Esophagus squamous epithelium (tissue), 4 donors: ENCODE data around the gene UGT3A2.

Source experiments
- CTCF ChIP-seq, 6 experiments: fragments of 450-650 bp in 4 of 6; fragments of 200-600 bp in 2 of 6; sonication (generic) in 2 of 6; IDR thresholded peaks; one replicate each; pipeline ENCODE4 v1.5.1; 2016 to 2019; ENCODE audit warnings: antibody characterized with exemption in 6 of 6, mild to moderate bottlenecking in 4 of 6, moderate library complexity in 4 of 6
- POLR2A ChIP-seq, 4 donors: fragments of 450-650 bp; IDR thresholded peaks; one replicate each; pipeline ENCODE4 v1.6.1; 2017; ENCODE audit warnings: antibody characterized with exemption in 4 of 4, mild to moderate bottlenecking in 4 of 4, moderate library complexity in 3 of 4

GRCh38 chr5:36028816-36029465 lies 37.7 kb downstream of the UGT3A2 start:
- TF ChIP-seq CTCF (IDR thresholded peaks at IDR 0.05) (no peak), POLR2A (IDR thresholded peaks at IDR 0.05) (no peak)
